Endothelial cell of umbilical vein (primary cell): Measurements from ENCODE around the gene IGSF9. TPM values are rescaled to one million over a fixed set of nuclear protein-coding genes. Genes with fewer than 3 reads are reported as not detected.

Experiments
- BruUV-seq: library from RNA; stranded (reverse); fragments of 400-500 nt; replicated peaks from 2 replicates; lab custom pipeline; 2021; lab: Mats Ljungman, UMichigan
- CTCF ChIA-PET: fragments of 300-600, 350-600 bp; sonication (Branson Sonifier 250); formaldehyde crosslinking; loops from one replicate; lab custom pipeline; 2021; ENCODE audit warnings: antibody characterized with exemption, inconsistent platforms; lab: Charles Lee
- POLR2A ChIA-PET: fragments of 300-600, 350-600 bp; sonication (Branson Sonifier 250); formaldehyde crosslinking; loops from one replicate; lab custom pipeline; 2021; ENCODE audit warnings: antibody characterized with exemption, inconsistent platforms; lab: Charles Lee
- DNase-seq: peaks from one replicate; pipeline ENCODE4 v3.0.0-alpha.2; 2011; ENCODE audit warnings: low read depth, low spot score
- FAIRE-seq: peaks from 2 replicates; lab custom pipeline; 2011; peaks lifted over from hg19 to GRCh38; lab: Jason Lieb, UNC
- H2AFZ ChIP-seq: 2 replicates; pipeline ENCODE4 v1.6.0; 2012; ENCODE audit warnings: low read depth, low read length, control low read depth, inconsistent platforms
- H3K27ac ChIP-seq: 2 replicates; pipeline ENCODE4 v1.5.1; 2011; ENCODE audit warnings: low read depth, mild to moderate bottlenecking, control low read depth, low read length, moderate library complexity; ENCODE audit not compliant: insufficient read depth
- H3K27me3 ChIP-seq, 2 experiments: 2 replicates each; pipeline versions ENCODE4 v1.6.0 to v1.6.1; 2011; ENCODE audit warnings: low read length in 2 of 2, mixed read lengths in 1 of 2; ENCODE audit not compliant: control insufficient read depth in 2 of 2, insufficient read depth in 2 of 2
- H3K36me3 ChIP-seq, 2 experiments: 2 replicates in 1 of 2; 3 replicates in 1 of 2; pipeline ENCODE4 v1.5.1; 2011; ENCODE audit warnings: low read length in 2 of 2, mild to moderate bottlenecking in 1 of 2, moderate library complexity in 1 of 2; ENCODE audit not compliant: control insufficient read depth in 2 of 2, insufficient read depth in 2 of 2; ENCODE audit errors: extremely low read depth in 1 of 2
- H3K4me1 ChIP-seq: 3 replicates; pipeline ENCODE4 v1.5.1; 2011; ENCODE audit warnings: mild to moderate bottlenecking, low read length; ENCODE audit not compliant: control insufficient read depth, insufficient read depth; ENCODE audit errors: extremely low read depth
- H3K4me2 ChIP-seq: 2 replicates; pipeline ENCODE4 v1.6.1; 2011; ENCODE audit warnings: low read length, control low read depth, mixed read lengths; ENCODE audit not compliant: insufficient read depth
- H3K4me3 ChIP-seq, 3 experiments: fragments of 200-600 bp in 1 of 3; sonication (generic), shearing (Covaris generic) in 1 of 3; replicated peaks in 1 of 3; 2 replicates each; pipeline ENCODE4 v1.5.1; 2011 to 2016; ENCODE audit warnings: control low read depth in 3 of 3, low read length in 3 of 3, mild to moderate bottlenecking in 2 of 3, inconsistent platforms in 1 of 3, low read depth in 1 of 3, moderate library complexity in 1 of 3; ENCODE audit not compliant: insufficient read depth in 1 of 3
- H3K79me2 ChIP-seq: 2 replicates; pipeline ENCODE4 v1.6.0; 2012; ENCODE audit warnings: low read length, inconsistent platforms; ENCODE audit not compliant: control insufficient read depth, insufficient read depth
- H3K9ac ChIP-seq: replicated peaks from 2 replicates; pipeline ENCODE3; 2011; ENCODE audit warnings: low read length, control low read depth; ENCODE audit not compliant: insufficient read depth; ENCODE audit errors: extremely low read depth
- H3K9me1 ChIP-seq: replicated peaks from 3 replicates; pipeline ENCODE4 v1.6.0; 2011; ENCODE audit warnings: mild to moderate bottlenecking, low read length; ENCODE audit not compliant: control insufficient read depth, insufficient read depth; ENCODE audit errors: extremely low read depth
- H3K9me3 ChIP-seq: replicated peaks from 2 replicates; pipeline ENCODE4 v1.5.1; 2012; ENCODE audit warnings: low read length, inconsistent platforms; ENCODE audit not compliant: control insufficient read depth, insufficient read depth
- H4K20me1 ChIP-seq: replicated peaks from 2 replicates; pipeline ENCODE3; 2011; ENCODE audit warnings: mild to moderate bottlenecking, low read length; ENCODE audit not compliant: control insufficient read depth, insufficient read depth; ENCODE audit errors: extremely low read depth
- EZH2 ChIP-seq: IDR thresholded peaks from 2 replicates; pipeline ENCODE4 v1.6.1; 2012; ENCODE audit warnings: borderline replicate concordance, low read depth, mild to moderate bottlenecking, moderate library complexity, low read length, inconsistent platforms; ENCODE audit not compliant: severe bottlenecking
- FOS ChIP-seq: IDR thresholded peaks from 2 replicates; pipeline ENCODE4 v1.6.1; 2011; ENCODE audit warnings: mild to moderate bottlenecking, low read length, moderate library complexity, borderline replicate concordance; ENCODE audit not compliant: insufficient read depth
- GATA2 ChIP-seq: IDR thresholded peaks from 2 replicates; pipeline ENCODE4 v1.7.0; 2011; ENCODE audit warnings: low read depth, mild to moderate bottlenecking, moderate library complexity, mixed read lengths, low read length; ENCODE audit not compliant: insufficient read length, insufficient read depth
- JUN ChIP-seq: IDR thresholded peaks from 2 replicates; pipeline ENCODE4 v1.6.1; 2011; ENCODE audit warnings: borderline replicate concordance, low read depth; ENCODE audit not compliant: insufficient read length, insufficient read depth
- MYC ChIP-seq: IDR thresholded peaks from one replicate; pipeline ENCODE4 v1.6.1; 2011; ENCODE audit warnings: mild to moderate bottlenecking, low read depth, low read length
- POLR2A ChIP-seq: IDR thresholded peaks from 2 replicates; pipeline ENCODE4 v1.6.1; 2012; ENCODE audit warnings: low read depth, mild to moderate bottlenecking, control low read depth, low read length
- POLR2AphosphoS5 ChIP-seq: IDR thresholded peaks from 2 replicates; pipeline ENCODE4 v1.6.1; 2012; ENCODE audit warnings: low read depth, mild to moderate bottlenecking, control low read depth, low read length, moderate library complexity; ENCODE audit not compliant: insufficient read depth
- dilution Hi-C: fragments of 300-500 bp; cut with MboI; formaldehyde crosslinking; loops from one replicate; pipeline ENCODE4 v1.15.0; 2019; ENCODE audit warnings: low sequenced_read_pairs; ENCODE audit not compliant: extremely low pct_ligation_motif_present
- intact Hi-C: fragments of 100-400 bp; cut with micrococcal nuclease; formaldehyde crosslinking; loops from one replicate; pipeline ENCODE4 v1.10.0; 2022
- polyA plus RNA-seq, 4 experiments: library from polyadenylated mRNA; depleted of rRNA in 3 of 4; stranded (reverse) in 3 of 4; unstranded in 1 of 4; fragments of >200 nt; gene quantifications; 2 replicates each; pipeline versions ENCODE4 v1.2.1 to v1.2.3, GENCODE V29; 2011 to 2012; ENCODE audit warnings: missing spikeins in 1 of 4
- total RNA-seq: library from RNA; stranded (reverse); gene quantifications from 2 replicates; pipeline ENCODE4 v1.2.3, GENCODE V29; 2021
- TF ChIP-seq, protein P1 (sequence below): IDR thresholded peaks from 2 replicates; pipeline ENCODE4 v1.6.1; 2011; ENCODE audit not compliant: insufficient read depth, insufficient read length
- TF ChIP-seq, protein P2 (sequence below), 2 donors: IDR thresholded peaks; 1 replicate in 1 of 2; 2 replicates in 1 of 2; pipeline ENCODE4 v1.5.1; 2011; ENCODE audit warnings: low read length in 2 of 2, mild to moderate bottlenecking in 2 of 2, moderate library complexity in 2 of 2, control low read depth in 1 of 2, inconsistent platforms in 1 of 2, low read depth in 1 of 2; ENCODE audit not compliant: insufficient read depth in 1 of 2; ENCODE audit errors: extremely low read depth in 1 of 2

The IGSF9 gene
- total and polyA plus RNA-seq, 2 donors (not counting 3 experiments of a cell fraction or from before 2014, with no cell fraction given): 0.15 TPM

DNA sequence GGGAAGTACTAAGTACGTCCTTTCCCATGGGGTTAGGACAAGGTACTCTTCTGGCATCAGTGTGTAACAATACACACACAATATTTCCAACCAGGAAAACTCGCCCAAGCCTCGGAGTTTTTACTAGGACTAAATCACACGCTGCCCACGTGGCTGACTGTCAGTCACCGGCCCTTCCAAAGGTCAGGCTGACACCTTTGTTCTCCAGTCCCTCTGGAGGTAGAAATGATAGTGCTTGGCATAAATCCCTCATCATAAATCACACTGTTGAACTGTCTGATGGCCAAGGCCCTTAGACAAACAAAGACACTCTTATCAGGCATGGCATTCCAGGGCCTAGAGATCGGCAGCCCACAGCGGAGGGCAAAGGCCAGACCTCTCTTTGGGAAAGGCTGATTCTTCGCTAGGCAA is 25.5 kb upstream of the IGSF9 start:
- FAIRE-seq (no peak), DNase-seq (no peak)
- no peaks in the 10 kb centered on the region for H3K4me1 ChIP-seq
- dilution Hi-C loops: no loop called here
- intact Hi-C loops: no loop called here
- no peaks in the 10 kb centered on the region for H4K20me1 ChIP-seq
- H3K27ac ChIP-seq: no peak overlapping the region
- no peaks in the 10 kb centered on the region for H3K79me2 ChIP-seq
- no peak overlapping the region for H3K9ac ChIP-seq
- H3K4me3 ChIP-seq: no peak overlapping the region
- TF ChIP-seq MYC (no peak), POLR2A (no peak), GATA2 (no peak), FOS (no peak), JUN (no peak), POLR2AphosphoS5 (no peak)
- H3K9me3 ChIP-seq: no peaks in the 10 kb centered on the region
- no peaks in the 10 kb centered on the region for H3K36me3 ChIP-seq
- no TSS peak for BruUV-seq
- ChIA-PET POLR2A (no interaction called here), CTCF (interaction anchor here (1.2 to 1.5 kb wide), 2 partner anchors 15 to 37 kb away, joined by 3 to 7 read pairs; no protein-coding TSS in a partner anchor)
- H3K27me3 ChIP-seq: peaks cover 9 to 21% of the 10 kb centered on the region in 2 experiments
- no peaks in the 10 kb centered on the region for H3K9me1 ChIP-seq
- H3K4me2 ChIP-seq: no peak overlapping the region
- H2AFZ ChIP-seq: no peak overlapping the region

DNA sequence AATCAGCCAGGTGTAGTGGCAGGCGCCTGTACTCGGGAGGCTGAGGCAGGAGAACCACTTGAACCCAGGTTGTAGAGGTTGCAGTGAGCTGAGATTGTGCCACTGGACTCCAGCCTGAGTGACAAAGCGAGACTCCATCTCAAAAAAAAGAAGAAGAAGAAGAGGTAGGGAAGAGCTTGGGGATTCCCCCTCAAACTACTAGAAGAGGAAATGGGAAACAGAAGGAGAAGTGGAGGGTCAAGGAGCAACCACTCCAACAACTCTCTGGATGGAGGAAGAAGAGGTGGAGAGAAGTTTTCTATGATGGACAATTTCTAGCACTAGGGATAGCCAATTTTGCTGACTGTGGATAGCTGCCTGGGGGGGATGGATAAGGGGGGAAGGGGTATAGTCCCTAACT is 23.5 kb upstream of the IGSF9 start:
- H2AFZ ChIP-seq: no peak overlapping the region
- no TSS peak for BruUV-seq
- intact Hi-C loops: no loop called here

More for the DNA sequence above, 23.5 kb upstream of the IGSF9 start:
- Histone ChIP-seq H3K4me2 (no peak overlapping the region), H3K4me3 (no peak overlapping the region), H3K27me3 (peaks cover 10 to 24% of the 10 kb centered on the region in 2 experiments), H3K9me1 (no peaks in the 10 kb centered on the region), H3K79me2 (no peaks in the 10 kb centered on the region), H3K36me3 (no peaks in the 10 kb centered on the region), H4K20me1 (no peaks in the 10 kb centered on the region), H3K9ac (no peak overlapping the region), H3K27ac (no peak overlapping the region), H3K9me3 (no peaks in the 10 kb centered on the region), H3K4me1 (no peaks in the 10 kb centered on the region)
- ChIA-PET CTCF (interaction anchor here (1.8 kb wide), 1 partner anchor 39 kb away, joined by 7 read pairs; no protein-coding TSS in a partner anchor), POLR2A (no interaction called here)
- no peak for FAIRE-seq
- TF ChIP-seq MYC (no peak), GATA2 (no peak), POLR2A (no peak), POLR2AphosphoS5 (no peak), JUN (no peak), FOS (no peak), EZH2 (no peak)
- TF ChIP-seq, protein P1, sequence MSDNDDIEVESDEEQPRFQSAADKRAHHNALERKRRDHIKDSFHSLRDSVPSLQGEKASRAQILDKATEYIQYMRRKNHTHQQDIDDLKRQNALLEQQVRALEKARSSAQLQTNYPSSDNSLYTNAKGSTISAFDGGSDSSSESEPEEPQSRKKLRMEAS: no peak
- TF ChIP-seq, protein P2, sequence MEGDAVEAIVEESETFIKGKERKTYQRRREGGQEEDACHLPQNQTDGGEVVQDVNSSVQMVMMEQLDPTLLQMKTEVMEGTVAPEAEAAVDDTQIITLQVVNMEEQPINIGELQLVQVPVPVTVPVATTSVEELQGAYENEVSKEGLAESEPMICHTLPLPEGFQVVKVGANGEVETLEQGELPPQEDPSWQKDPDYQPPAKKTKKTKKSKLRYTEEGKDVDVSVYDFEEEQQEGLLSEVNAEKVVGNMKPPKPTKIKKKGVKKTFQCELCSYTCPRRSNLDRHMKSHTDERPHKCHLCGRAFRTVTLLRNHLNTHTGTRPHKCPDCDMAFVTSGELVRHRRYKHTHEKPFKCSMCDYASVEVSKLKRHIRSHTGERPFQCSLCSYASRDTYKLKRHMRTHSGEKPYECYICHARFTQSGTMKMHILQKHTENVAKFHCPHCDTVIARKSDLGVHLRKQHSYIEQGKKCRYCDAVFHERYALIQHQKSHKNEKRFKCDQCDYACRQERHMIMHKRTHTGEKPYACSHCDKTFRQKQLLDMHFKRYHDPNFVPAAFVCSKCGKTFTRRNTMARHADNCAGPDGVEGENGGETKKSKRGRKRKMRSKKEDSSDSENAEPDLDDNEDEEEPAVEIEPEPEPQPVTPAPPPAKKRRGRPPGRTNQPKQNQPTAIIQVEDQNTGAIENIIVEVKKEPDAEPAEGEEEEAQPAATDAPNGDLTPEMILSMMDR (IDR thresholded peaks at IDR 0.05; ENCODE audit: extremely low read depth in 1 of 2, insufficient read depth in 1 of 2, low read depth in 1 of 2, low read length in 2 of 2): no peak
- dilution Hi-C loops: no loop called here
- DNase-seq: no peak
